ENCODE data around the gene SCAMP4.

SCAMP4 gene

DNA sequence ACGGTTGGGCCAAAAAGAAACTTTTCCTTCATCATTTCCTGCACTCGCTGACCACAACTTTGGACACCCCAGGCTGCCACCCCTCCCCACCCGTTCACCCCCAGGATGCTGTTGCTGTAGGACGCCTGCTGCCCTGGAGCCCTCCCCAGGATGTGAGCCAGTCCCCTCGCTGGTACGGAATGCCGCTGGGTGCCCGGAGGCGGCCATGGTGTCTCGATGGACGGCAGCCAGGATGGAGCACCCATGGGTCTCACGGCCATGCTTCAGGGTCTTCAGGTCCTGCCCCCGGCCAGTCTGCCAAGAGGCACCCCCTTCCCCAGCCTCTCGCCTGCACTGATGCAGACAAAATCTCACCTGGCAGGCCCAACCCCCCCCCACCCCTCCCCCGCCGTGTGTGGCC, 20.3 kb downstream of the SCAMP4 start:
- peaks cover 20% of the 10 kb centered on the region for H3K36me3 ChIP-seq (ENCODE audit: control insufficient read depth, insufficient read depth, low read length)
- H3K4me3 ChIP-seq (replicated peaks; ENCODE audit: low read depth, low read length), result no peak overlapping the region
- no peak for DNase-seq (ENCODE audit: extremely low read depth, insufficient read length)
- TF ChIP-seq CTCF (IDR thresholded peaks at IDR 0.05; ENCODE audit: insufficient read depth, low read length, poor library complexity, severe bottlenecking), result no peak
- H3K27me3 ChIP-seq (replicated peaks; ENCODE audit: control insufficient read depth, insufficient read depth, low read length), result no peaks in the 10 kb centered on the region

- peak overlapping the region; percentile 3 for H3K4me3 ChIP-seq (replicated peaks; ENCODE audit: low read depth, low read length)
- peak; percentile 98 for TF ChIP-seq CTCF (IDR thresholded peaks at IDR 0.05; ENCODE audit: insufficient read depth, low read length, poor library complexity, severe bottlenecking)
- no peaks in the 10 kb centered on the region for H3K27me3 ChIP-seq (replicated peaks; ENCODE audit: control insufficient read depth, insufficient read depth, low read length)
- peaks cover 9% of the 10 kb centered on the region for H3K36me3 ChIP-seq (ENCODE audit: control insufficient read depth, insufficient read depth, low read length)
- DNase-seq (ENCODE audit: extremely low read depth, insufficient read length), result peak; percentile 87
Observed at GRCh38 chr19:1929021-1929742, 24.0 kb downstream of the SCAMP4 start.

- no peaks in the 10 kb centered on the region for H3K27me3 ChIP-seq (replicated peaks; ENCODE audit: control insufficient read depth, insufficient read depth, low read length)
- no peaks in the 10 kb centered on the region for H3K36me3 ChIP-seq (ENCODE audit: control insufficient read depth, insufficient read depth, low read length)
- H3K4me3 ChIP-seq (replicated peaks; ENCODE audit: low read depth, low read length), result no peak overlapping the region
- no peak for DNase-seq (ENCODE audit: extremely low read depth, insufficient read length)
- TF ChIP-seq CTCF (IDR thresholded peaks at IDR 0.05; ENCODE audit: insufficient read depth, low read length, poor library complexity, severe bottlenecking), result no peak
Observed at GRCh38 chr19:1931445-1931844, 26.2 kb downstream of the SCAMP4 start.

GRCh38 chr19:1932395-1932794, 27.2 kb downstream of the SCAMP4 start:
- no peaks in the 10 kb centered on the region for H3K36me3 ChIP-seq (ENCODE audit: control insufficient read depth, insufficient read depth, low read length)
- H3K27me3 ChIP-seq (replicated peaks; ENCODE audit: control insufficient read depth, insufficient read depth, low read length), result no peaks in the 10 kb centered on the region
- DNase-seq (ENCODE audit: extremely low read depth, insufficient read length), result no peak
- no peak overlapping the region for H3K4me3 ChIP-seq (replicated peaks; ENCODE audit: low read depth, low read length)
- TF ChIP-seq CTCF (IDR thresholded peaks at IDR 0.05; ENCODE audit: insufficient read depth, low read length, poor library complexity, severe bottlenecking), result no peak

GRCh38 chr19:1933244-1933643, 28.0 kb downstream of the SCAMP4 start:
- Histone ChIP-seq H3K27me3 (replicated peaks; ENCODE audit: control insufficient read depth, insufficient read depth, low read length) (no peaks in the 10 kb centered on the region), H3K36me3 (ENCODE audit: control insufficient read depth, insufficient read depth, low read length) (no peaks in the 10 kb centered on the region), H3K4me3 (replicated peaks; ENCODE audit: low read depth, low read length) (no peak overlapping the region)
- no peak for TF ChIP-seq CTCF (IDR thresholded peaks at IDR 0.05; ENCODE audit: insufficient read depth, low read length, poor library complexity, severe bottlenecking)
- DNase-seq (ENCODE audit: extremely low read depth, insufficient read length), result no peak

- no peak for DNase-seq (ENCODE audit: extremely low read depth, insufficient read length)
- no peaks in the 10 kb centered on the region for H3K27me3 ChIP-seq (replicated peaks; ENCODE audit: control insufficient read depth, insufficient read depth, low read length)
- TF ChIP-seq CTCF (IDR thresholded peaks at IDR 0.05; ENCODE audit: insufficient read depth, low read length, poor library complexity, severe bottlenecking), result no peak
- no peaks in the 10 kb centered on the region for H3K36me3 ChIP-seq (ENCODE audit: control insufficient read depth, insufficient read depth, low read length)
- H3K4me3 ChIP-seq (replicated peaks; ENCODE audit: low read depth, low read length), result no peak overlapping the region
Observed at GRCh38 chr19:1933942-1934341, 28.7 kb downstream of the SCAMP4 start.

Measured in GM06990 (cell line).